Measurements from ENCODE around the gene BCAN. TPM values are rescaled to one million over a fixed set of nuclear protein-coding genes. Genes with fewer than 3 reads are reported as not detected.

The BCAN gene
- total RNA-seq, 2 donors from 2014 or later = 0.26 TPM; not detected in 1

- Histone ChIP-seq H3K4me3 (no peak overlapping the region), H3K4me1 (peaks cover 12% of the 10 kb centered on the region), H3K36me3 (replicated peaks in 1 of 2; ENCODE audit: insufficient read depth in 1 of 2, low read depth in 2 of 2) (no peaks in the 10 kb centered on the region), H3K27me3 (no peaks in the 10 kb centered on the region), H3K9me3 (no peaks in the 10 kb centered on the region), H3K27ac (peak overlapping the region in 2 of 4 donors; percentile 5 to 37)
- intact Hi-C loops (cut with DNase I) = no loop called here
- TF ChIP-seq CTCF (IDR thresholded peaks at IDR 0.05) = no peak
- TF ChIP-seq POLR2A (IDR thresholded peaks at IDR 0.05) = no peak
- ATAC-seq (no peak), DNase-seq (no peak)
- 80 to 90% methylated on average over 5 to 8 of the region's 9 CpGs for WGBS, 2 donors
Measured at GRCh38 chr1:156667968-156668709, 26.2 kb downstream of the BCAN start.

GRCh38 chr1:156668801-156669637 is 27.1 kb downstream of the BCAN start:
- H3K36me3 ChIP-seq (replicated peaks in 1 of 2; ENCODE audit: insufficient read depth in 1 of 2, low read depth in 2 of 2) = no peaks in the 10 kb centered on the region
- intact Hi-C loops (cut with DNase I) = no loop called here
- DNase-seq (no peak), ATAC-seq (no peak)
- TF ChIP-seq CTCF (IDR thresholded peaks at IDR 0.05) = no peak
- no peak for TF ChIP-seq POLR2A (IDR thresholded peaks at IDR 0.05)
- no peak overlapping the region for H3K4me3 ChIP-seq
- 81 to 89% methylated on average over 16 to 17 of the region's 17 CpGs for WGBS, 2 donors
- no peaks in the 10 kb centered on the region for H3K27me3 ChIP-seq
- H3K9me3 ChIP-seq = no peaks in the 10 kb centered on the region
- H3K4me1 ChIP-seq = peaks cover 12% of the 10 kb centered on the region
- no peak overlapping the region for H3K27ac ChIP-seq

- H3K27me3 ChIP-seq = no peaks in the 10 kb centered on the region
- peaks cover 7% of the 10 kb centered on the region for H3K4me1 ChIP-seq
- no peak overlapping the region for H3K4me3 ChIP-seq
- intact Hi-C loops (cut with DNase I) = no loop called here
- DNase-seq (no peak), ATAC-seq (no peak)
- no peaks in the 10 kb centered on the region for H3K9me3 ChIP-seq
- 38 to 55% methylated on average over 5 of the region's 5 CpGs for WGBS, 2 donors
- no peaks in the 10 kb centered on the region for H3K36me3 ChIP-seq (replicated peaks in 1 of 2; ENCODE audit: insufficient read depth in 1 of 2, low read depth in 2 of 2)
- H3K27ac ChIP-seq = no peak overlapping the region
- TF ChIP-seq CTCF (IDR thresholded peaks at IDR 0.05) = no peak
- TF ChIP-seq POLR2A (IDR thresholded peaks at IDR 0.05) = no peak
Measured at GRCh38 chr1:156669794-156670193, 27.9 kb downstream of the BCAN start.

GRCh38 chr1:156670359-156670758 is 28.4 kb downstream of the BCAN start:
- intact Hi-C loops (cut with DNase I) = no loop called here
- Histone ChIP-seq H3K9me3 (no peaks in the 10 kb centered on the region), H3K36me3 (replicated peaks in 1 of 2; ENCODE audit: insufficient read depth in 1 of 2, low read depth in 2 of 2) (no peaks in the 10 kb centered on the region), H3K27me3 (no peaks in the 10 kb centered on the region), H3K4me3 (no peak overlapping the region), H3K27ac (no peak overlapping the region), H3K4me1 (peaks cover 4% of the 10 kb centered on the region)
- 46 to 62% methylated on average over 6 of the region's 6 CpGs for WGBS, 2 donors
- ATAC-seq (no peak), DNase-seq (no peak)
- no peak for TF ChIP-seq POLR2A (IDR thresholded peaks at IDR 0.05)
- TF ChIP-seq CTCF (IDR thresholded peaks at IDR 0.05) = no peak
